ENCODE measurements around the gene APPBP2.
"Not testable (repeated sequence)": the region's sequence is repeated elsewhere in the genome, so short reads cannot be mapped to it uniquely, and the experiment has no call there.

APPBP2 gene

GRCh38 chr17:60529806-60530205 lies 3.8 kb upstream of the APPBP2 start:
- DNase-seq, result no peak

DNA sequence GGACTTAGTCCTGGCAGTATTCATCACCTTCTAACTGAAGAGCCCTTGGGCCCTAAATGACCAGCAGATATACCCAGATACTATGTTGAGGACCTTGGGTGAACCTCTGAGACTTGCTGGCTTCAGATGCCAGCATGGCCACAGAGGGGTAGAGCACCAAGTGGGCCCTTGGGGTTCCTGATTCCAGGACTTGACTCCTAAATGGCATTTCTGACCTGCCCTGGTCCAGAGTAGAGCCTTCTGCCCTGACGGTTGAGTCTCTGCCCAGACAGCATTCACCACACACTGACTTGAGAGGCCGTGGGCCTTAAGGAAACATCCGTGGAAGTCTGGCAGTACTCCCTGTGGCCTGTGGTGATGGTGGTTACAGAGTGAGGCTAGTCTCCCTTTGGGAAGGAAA lies 2.8 kb upstream of the APPBP2 start:
- DNase-seq, result no peak

GRCh38 chr17:60527701-60528100 lies 1.7 kb upstream of the APPBP2 start:
- no peak for DNase-seq

DNA sequence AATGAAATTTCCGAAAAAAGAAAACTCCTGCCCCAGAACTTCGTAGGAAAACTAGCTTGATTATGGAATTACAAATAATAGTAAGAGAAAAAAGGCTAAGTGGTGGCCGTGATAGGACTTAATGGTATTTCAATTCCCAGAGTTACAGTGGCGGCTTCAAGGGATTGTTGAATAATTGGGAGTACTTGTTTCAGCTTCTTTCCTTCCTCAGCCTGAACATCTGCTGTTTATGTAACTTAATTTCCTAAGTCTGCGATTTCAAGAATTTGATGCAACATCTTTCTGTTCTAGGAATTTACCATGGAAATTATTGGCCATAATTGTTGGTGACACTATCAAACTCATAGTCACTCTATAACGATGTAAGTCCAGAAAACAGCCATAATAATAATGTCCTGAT lies 684 bp upstream of the APPBP2 start:
- DNase-seq, result no peak

DNA sequence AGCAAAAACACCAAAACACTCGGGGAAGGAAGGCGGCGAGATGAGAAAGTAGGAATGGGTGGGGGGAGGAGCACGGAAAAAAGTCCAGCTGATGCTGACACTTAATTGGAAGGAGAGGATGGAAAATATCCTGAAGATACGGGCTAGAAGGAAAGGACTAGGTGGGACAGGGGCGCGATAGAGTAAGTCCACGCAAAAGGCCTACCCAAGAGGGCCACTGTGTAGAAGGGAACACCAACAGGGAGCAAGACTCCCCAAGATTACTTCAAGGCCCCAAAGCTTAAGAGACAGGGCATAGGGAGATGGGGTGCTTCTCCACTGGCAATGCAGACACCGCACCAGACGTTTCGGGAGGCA lies 736 bp downstream of the APPBP2 start:
- no peak for DNase-seq

DNA sequence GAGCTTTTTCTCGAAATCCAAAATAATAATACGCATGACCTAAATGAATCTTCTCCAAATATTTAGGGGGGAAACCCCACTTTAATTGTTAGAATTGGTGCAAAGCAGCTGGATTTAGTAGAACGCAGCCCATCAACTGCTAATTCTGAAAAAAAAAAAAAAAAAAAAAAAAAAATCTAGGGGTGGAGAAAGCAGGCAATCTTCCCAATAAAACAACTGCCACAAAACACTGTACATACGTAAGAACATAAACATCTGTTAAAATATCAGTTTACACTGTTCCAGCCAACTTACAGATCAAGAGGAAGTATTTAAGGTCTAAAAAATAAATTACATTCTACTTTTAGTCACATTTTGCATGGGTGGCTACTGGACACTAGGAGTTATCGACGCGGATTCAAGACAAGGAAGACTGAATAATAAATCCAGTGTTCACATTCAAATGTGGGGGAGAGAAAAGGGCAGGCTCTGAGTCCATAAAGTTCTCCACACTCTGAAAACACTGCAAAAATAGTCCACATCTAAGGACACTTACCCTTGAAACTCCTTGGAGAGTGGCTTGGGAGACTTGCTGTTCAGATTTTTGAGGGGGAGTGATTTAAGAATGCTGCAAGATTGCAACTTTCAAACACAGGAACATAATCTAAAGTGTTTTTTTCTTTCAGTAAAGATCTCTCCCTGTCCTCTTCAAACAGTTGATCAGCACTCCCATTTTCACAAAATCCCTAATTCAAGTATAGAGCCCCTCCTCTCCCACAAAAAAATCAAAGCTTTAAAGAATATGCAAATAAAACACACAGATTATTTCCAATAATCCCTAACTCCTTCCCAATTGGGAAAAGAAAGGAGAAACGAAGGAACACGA lies 1.3 kb downstream of the APPBP2 start:
- no peak for DNase-seq

DNA sequence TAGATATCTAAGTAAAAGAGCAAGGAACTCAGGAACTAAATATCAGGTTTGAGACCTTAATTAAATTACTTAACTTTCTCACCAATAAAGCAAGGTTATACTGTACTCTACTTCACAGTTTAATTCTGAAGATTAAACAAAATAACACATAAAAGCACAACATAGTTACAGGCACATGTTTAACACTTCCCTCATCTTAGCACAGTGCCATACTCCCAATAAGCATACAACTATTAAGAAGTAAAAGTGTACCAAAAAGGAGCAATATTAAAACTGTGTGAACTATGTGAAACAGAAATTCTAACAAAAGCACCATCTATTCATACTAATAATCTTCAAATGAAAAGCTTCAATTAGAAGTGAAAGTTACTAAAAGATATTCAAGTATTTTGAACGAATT lies 2.2 kb downstream of the APPBP2 start:
- no peak for DNase-seq

- no peak for DNase-seq
These were observed 3.0 kb downstream of the APPBP2 start for GRCh38 chr17:60522889-60523626.

DNA sequence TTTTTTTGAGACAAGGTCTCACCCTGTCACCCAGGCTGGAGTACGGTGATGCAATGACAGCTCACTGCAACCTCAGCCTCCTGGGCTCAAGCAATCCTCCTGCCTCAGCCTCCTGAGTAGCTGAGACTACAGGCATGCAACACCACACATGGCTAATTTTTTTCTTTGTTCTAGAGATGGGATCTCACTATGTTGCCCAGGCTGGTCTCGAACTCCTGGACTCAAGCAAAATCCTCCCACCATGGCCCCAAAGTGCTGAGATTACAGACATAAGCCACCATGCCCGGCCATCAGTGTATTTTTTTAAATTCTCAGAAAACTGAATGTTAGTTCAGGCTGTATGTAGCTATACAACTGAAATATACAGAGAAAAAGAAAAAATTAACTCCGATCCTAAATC lies 6.2 kb downstream of the APPBP2 start:
- DNase-seq, result no peak

GRCh38 chr17:60515683-60516082 lies 10.4 kb downstream of the APPBP2 start:
- DNase-seq, result not testable (repeated sequence)

- not testable (repeated sequence) for DNase-seq
These were observed 10.8 kb downstream of the APPBP2 start for GRCh38 chr17:60515199-60515598.

DNA sequence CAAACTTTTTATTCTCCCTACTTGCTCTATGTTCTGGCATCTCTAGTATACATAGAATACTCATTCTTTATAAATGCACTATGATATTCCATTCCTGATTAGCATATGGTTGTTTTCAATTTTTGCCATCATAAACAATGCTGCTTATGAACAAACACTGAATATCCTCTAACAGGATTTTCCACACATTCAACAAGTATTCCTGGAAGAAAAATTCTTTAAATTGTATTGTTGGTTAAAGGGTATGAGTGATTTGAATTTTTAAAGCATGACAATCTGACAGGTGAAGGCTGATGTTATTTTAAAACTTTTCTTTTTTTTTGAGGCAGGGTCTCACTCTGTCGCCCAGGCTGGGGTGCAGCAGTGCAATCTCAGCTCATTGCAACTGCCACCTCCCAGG lies 11.5 kb downstream of the APPBP2 start:
- no peak for DNase-seq

DNA sequence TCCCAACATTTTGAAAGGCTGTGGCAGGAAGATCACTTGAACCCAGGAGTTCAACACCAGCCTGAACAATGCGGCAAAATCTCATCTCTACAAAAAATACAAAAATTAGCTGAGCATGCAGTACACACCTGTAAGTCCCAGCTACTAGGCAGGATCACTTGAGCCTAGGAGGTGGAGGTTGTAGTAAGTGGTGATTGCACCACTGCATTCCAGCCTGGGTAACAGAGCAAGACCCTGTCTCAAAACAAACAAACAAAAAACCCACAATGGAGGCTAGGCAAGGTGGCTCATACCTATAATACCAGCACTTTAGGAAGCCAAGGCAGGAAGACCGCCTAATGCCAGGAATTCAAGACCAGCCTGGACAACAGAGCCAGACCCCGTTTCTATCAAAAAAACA lies 12.0 kb downstream of the APPBP2 start:
- DNase-seq, result no peak

DNA sequence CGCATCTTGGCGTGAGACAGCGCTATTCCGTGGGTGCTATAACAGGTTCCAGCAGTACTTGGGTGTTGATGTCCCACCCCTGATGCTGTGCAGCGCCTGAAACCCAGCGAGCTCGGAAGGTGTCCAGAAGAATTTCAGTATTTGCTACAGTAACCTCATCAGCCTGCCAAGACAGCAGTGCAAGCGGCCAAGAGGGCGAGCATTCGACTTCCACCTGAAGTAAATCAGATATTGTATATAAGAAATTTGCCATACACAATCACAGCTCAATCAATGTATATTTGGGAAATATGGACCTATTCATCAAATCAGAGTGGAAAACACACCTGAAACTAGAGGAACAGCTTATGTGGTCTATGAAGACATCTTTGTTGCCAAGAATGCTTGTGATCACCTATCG lies 13.0 kb downstream of the APPBP2 start:
- no peak for DNase-seq

GRCh38 chr17:60510723-60511122 lies 15.3 kb downstream of the APPBP2 start:
- no peak for DNase-seq

- no peak for DNase-seq
These were observed 16.0 kb downstream of the APPBP2 start for GRCh38 chr17:60510031-60510430.

GRCh38 chr17:60508384-60508980 lies 17.6 kb downstream of the APPBP2 start:
- DNase-seq, result no peak

DNA sequence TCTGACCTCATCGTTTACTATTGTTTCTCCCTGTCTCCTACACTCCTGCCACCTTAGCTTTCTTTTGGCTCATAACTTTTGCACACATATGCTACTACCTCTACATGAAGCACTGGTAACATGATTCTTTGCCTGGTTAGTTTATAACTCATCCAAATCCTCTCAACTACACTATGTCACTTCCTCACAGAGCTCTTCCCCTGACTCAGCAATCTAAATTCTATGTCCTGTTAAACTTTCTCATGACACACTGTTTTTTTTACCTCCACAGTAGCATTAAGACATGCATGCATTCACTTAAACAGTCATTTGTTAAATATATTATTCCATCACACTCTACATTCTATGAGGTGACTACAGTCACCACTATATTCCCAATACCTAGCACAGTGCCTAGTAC lies 19.7 kb downstream of the APPBP2 start:
- DNase-seq, result peak; percentile 6

GRCh38 chr17:60502145-60502544 lies 23.9 kb downstream of the APPBP2 start:
- no peak for DNase-seq

DNA sequence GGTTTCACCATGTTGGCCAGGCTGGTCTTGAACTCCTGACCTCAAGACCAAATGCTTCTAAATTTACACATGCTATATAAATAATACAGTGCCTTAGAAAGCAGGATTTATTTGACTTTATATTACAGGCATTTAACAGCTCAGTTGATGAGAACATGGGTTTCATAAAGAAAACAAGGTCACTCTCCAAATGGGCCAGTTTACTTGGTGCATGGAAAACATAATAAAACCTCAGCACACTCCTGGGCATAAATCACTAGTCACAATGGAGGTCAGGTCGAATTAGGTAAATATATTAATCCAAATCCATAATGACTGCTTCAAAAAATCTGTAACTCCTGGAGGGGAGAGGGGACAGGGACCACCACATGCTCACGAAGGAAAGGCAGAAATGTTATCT lies 24.5 kb downstream of the APPBP2 start:
- DNase-seq, result no peak

- no peak for DNase-seq
These were observed 30.0 kb downstream of the APPBP2 start for GRCh38 chr17:60496041-60496440.

GRCh38 chr17:60495260-60495659 lies 30.8 kb downstream of the APPBP2 start:
- DNase-seq, result no peak

GRCh38 chr17:60493847-60494321 lies 32.2 kb downstream of the APPBP2 start:
- DNase-seq, result no peak

DNA sequence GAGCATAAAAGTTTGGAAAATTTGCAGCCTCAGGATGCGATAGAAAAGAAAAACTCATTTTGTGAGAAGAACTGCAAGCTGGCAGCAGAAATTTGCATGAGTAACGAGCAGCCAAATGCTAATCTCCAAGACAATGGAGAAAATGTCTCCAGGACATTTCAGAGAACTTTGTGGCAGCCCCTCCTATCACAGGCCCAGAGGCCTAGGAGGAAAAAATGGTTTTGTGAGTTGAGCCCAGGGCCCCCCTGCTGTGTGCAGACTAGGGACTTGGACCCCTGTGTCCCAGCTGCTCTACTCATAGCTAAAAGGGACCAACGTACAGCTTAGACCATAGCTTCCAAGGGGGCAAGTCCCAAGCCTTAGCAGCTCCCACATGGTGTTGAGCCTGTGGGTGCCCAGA lies 34.3 kb downstream of the APPBP2 start:
- no peak for DNase-seq
